Stimulated activated memory B cell treated with anti-CD40 and anti-IgM and Interleukin-4, amounts not matched to agents 10 μg/mL and 1 μg/mL and 100 μg/mL, for 72 hours (primary cell): ENCODE measurements around the gene MFSD6.
"Not testable (repeated sequence)": the region's sequence is repeated elsewhere in the genome, so short reads cannot be mapped to it uniquely, and the experiment has no call there.

Experiments
- ATAC-seq: fragments of 150-1000 bp; cut with Tn5 transposase; 2 replicates; pipeline ENCODE4 v1.10.0; 2021
- H3K27ac Mint-ChIP-seq: one replicate; pipeline ENCODE4 v1.8.0; 2022; ENCODE audit warnings: mild to moderate bottlenecking, mixed read lengths
- H3K27me3 Mint-ChIP-seq: one replicate; pipeline ENCODE4 v1.8.0; 2022; ENCODE audit warnings: mixed read lengths
- H3K36me3 Mint-ChIP-seq: one replicate; pipeline ENCODE4 v1.8.0; 2022; ENCODE audit warnings: mixed read lengths
- H3K4me1 Mint-ChIP-seq: one replicate; pipeline ENCODE4 v1.8.0; 2022; ENCODE audit warnings: mixed read lengths
- H3K4me3 Mint-ChIP-seq: one replicate; pipeline ENCODE4 v1.8.0; 2022; ENCODE audit warnings: mild to moderate bottlenecking, moderate library complexity, mixed read lengths
- H3K9me3 Mint-ChIP-seq: one replicate; pipeline ENCODE4 v1.8.0; 2022; ENCODE audit warnings: mixed read lengths

MFSD6 gene

DNA sequence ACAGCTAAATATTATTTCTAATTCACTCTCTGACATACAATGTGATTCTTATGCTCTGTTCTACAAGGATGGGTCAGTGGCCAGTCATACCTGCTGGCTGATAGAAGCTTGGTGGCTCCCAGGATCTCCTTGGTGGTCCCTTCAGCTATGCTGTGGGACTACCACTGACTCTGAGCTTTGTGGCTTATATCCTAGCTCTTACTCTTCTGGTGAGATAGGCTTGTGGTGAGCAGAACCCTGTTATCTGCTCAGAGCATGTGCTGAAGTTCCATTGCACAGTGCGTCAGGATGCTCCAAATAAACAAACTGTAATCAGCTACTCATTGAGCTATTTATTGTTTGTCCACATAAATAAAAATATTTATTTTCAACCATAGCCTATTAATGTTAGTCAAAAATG, 51.7 kb downstream of the MFSD6 start:
- H3K27ac Mint-ChIP-seq: no peak overlapping the region
- no peaks in the 10 kb centered on the region for H3K9me3 Mint-ChIP-seq
- no peak for ATAC-seq
- H3K4me1 Mint-ChIP-seq: peaks cover 67% of the 10 kb centered on the region
- no peak overlapping the region for H3K4me3 Mint-ChIP-seq
- no peaks in the 10 kb centered on the region for H3K27me3 Mint-ChIP-seq
- peaks cover 46% of the 10 kb centered on the region for H3K36me3 Mint-ChIP-seq

DNA sequence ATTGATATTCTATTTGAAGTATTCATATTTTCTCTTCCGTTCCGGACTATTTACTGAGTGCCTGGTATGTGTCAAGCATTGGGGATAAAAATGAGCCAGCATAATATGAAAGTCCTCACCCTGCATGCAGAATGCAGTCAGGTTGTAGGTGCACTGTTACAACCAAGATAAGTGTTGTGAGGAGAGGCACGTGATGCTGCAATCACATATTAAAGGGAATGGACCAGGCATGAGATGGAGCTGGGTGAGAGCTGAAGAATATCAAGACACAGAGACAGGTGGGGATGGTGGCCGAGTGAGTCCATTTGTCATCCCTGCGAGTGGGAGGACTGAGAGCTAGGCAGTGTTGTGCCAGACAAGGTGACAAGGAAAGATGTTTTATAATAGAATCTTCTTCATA, 52.3 kb downstream of the MFSD6 start:
- Mint-ChIP-seq H3K27me3 (no peaks in the 10 kb centered on the region), H3K4me3 (no peak overlapping the region), H3K27ac (no peak overlapping the region), H3K36me3 (peaks cover 42% of the 10 kb centered on the region), H3K4me1 (peaks cover 69% of the 10 kb centered on the region), H3K9me3 (no peaks in the 10 kb centered on the region)
- no peak for ATAC-seq

DNA sequence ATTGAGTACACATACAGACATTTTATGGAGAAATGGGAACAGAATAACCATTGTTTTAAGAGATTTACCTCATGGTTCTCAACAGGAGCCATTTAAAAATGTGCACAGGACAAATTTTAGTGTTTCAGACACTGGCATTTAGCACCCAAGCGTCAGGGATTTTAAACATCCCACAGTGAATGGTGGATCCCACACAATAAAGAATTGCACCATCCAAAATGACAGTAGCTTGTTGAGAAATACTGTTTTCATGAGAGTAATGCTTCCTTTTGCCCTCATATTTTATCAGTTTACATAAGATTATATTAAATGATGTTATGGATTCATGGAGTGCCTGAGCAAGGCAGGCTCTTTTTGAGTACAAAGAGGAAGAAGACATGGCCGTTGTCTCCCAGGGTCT, 54.0 kb downstream of the MFSD6 start:
- no peaks in the 10 kb centered on the region for H3K27me3 Mint-ChIP-seq
- H3K9me3 Mint-ChIP-seq: no peaks in the 10 kb centered on the region
- H3K27ac Mint-ChIP-seq: no peak overlapping the region
- H3K4me1 Mint-ChIP-seq: peaks cover 70% of the 10 kb centered on the region
- H3K4me3 Mint-ChIP-seq: no peak overlapping the region
- H3K36me3 Mint-ChIP-seq: peaks cover 33% of the 10 kb centered on the region
- ATAC-seq: no peak

DNA sequence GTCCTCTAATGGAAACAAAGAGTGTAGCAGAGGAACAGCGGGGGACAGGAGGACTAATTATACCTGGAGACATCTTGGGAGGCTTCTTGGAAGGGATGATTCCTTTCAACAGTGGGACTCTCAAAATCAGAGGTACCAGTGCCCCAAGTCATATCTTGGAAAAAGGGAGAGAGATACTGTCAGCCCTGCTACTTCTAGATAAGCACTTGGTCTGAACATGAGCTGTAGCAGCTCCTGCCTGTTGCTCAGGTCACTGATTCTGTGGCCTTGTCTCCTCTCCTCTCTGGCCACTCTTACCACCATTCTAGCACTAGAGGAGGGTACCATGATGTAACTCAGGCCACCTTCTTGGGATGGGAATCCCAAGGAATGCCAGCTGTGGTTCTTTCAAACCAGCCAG, 54.5 kb downstream of the MFSD6 start:
- ATAC-seq: no peak
- Mint-ChIP-seq H3K9me3 (no peaks in the 10 kb centered on the region), H3K27me3 (no peaks in the 10 kb centered on the region), H3K27ac (no peak overlapping the region), H3K4me3 (no peak overlapping the region), H3K4me1 (peaks cover 70% of the 10 kb centered on the region), H3K36me3 (peaks cover 29% of the 10 kb centered on the region)

DNA sequence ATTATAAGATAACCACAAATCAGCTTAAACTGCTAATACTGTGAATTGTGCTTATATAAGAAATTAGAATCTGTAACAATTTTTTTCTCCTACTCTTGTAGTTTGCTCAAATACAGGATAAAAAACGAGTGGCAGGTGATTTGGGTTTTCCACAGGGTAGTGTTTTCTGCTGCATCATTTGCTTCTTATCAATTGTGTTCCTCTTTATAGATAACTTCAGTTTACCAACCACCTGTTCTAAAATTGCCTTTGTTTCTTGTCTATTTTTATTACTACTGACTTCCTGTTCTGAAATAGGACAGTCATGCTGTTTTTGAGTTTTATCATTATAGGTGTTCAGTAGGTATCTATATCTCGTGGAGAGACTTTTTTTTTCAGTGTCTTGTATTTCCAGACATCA, 56.9 kb downstream of the MFSD6 start:
- ATAC-seq: no peak
- H3K4me3 Mint-ChIP-seq: peak overlapping the region; percentile 52
- peaks cover 68% of the 10 kb centered on the region for H3K4me1 Mint-ChIP-seq
- H3K27me3 Mint-ChIP-seq: no peaks in the 10 kb centered on the region
- peak overlapping the region; percentile 81 for H3K27ac Mint-ChIP-seq
- no peaks in the 10 kb centered on the region for H3K9me3 Mint-ChIP-seq
- H3K36me3 Mint-ChIP-seq: peaks cover 20% of the 10 kb centered on the region

DNA sequence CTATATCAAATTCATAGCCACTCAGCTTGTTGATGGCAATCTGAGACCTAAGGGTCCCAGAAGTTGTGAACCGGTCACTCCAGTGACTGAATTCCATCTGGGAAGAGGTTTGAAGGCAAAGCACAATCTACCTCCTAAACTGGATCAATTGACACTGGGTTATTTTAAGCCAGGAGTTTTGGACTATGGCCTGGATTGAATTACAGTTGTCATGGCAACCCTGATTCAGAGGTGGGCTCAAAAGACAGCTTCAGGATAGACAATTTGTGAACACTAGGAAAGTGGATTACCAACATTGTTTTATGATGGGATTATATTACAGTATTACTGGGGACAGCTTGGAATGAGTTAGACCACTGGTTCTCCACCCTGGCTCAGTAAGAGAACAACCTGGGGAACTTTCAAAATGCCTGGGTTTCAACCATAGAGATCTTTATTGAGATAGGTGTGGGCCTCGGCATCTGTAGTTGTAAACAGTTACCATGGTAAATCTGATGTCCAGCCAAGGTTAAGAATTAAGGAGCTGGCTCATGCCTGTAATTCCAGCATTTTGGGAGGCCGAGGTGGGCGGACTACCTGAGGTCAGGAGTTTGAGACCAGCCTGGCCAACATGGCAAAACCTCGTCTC, 58.8 kb downstream of the MFSD6 start:
- Mint-ChIP-seq H3K9me3 (no peaks in the 10 kb centered on the region), H3K4me1 (peaks cover 56% of the 10 kb centered on the region), H3K27ac (no peak overlapping the region), H3K27me3 (no peaks in the 10 kb centered on the region), H3K36me3 (peaks cover 15% of the 10 kb centered on the region), H3K4me3 (no peak overlapping the region)
- ATAC-seq: no peak

DNA sequence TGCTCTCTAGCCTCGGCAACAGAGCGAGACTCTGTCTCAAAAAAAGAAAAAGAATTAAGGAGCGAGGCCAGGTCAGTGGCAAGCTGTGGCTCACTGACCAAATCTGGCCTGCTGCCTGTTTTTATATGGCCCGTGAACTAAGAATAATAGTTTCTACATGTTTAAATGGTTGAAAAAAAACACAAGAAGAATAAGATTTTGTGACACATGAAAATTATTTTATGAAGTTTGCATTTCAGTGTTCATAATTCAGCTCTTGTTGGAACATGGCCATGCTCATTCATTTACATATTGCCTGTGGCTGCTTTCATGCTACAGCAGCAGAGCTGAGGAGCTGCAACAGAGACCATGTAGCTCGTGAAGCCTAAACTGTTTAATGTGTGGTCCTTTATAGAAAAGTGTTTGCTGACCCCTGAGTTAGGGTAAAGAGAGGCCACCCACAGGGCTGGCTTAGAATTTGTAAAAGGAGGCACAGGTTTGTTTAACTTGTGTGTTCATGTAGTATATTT, 59.5 kb downstream of the MFSD6 start:
- Mint-ChIP-seq H3K4me3 (no peak overlapping the region), H3K36me3 (peaks cover 18% of the 10 kb centered on the region), H3K9me3 (peaks cover 2% of the 10 kb centered on the region), H3K27ac (peak overlapping the region; percentile 73), H3K4me1 (peaks cover 53% of the 10 kb centered on the region), H3K27me3 (no peaks in the 10 kb centered on the region)
- no peak for ATAC-seq

DNA sequence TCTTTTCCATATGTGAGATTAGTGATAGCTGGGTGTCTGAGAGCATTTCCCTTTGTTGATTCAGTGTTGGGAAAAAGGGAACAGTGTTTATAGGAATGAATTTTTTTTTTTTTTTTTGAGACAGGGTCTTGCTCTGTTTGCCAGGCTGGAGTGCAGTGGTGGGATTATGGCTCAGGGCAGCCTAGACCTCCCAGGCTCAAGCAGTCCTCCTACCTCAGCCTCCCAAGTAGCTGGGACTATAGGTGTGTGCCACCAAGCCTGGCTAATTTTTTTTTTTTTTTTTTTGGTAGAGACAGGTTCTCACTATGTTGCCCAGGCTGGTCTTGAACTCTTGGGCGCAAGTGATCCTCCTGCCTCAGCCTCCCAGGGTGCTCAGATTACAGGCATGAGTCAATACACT, 60.2 kb downstream of the MFSD6 start:
- not testable (repeated sequence) for H3K9me3 Mint-ChIP-seq, ATAC-seq, H3K27me3 Mint-ChIP-seq, H3K4me3 Mint-ChIP-seq
- Mint-ChIP-seq H3K4me1 (peaks cover 46% of the 10 kb centered on the region), H3K36me3 (peaks cover 20% of the 10 kb centered on the region), H3K27ac (peak overlapping the region; percentile 73)

DNA sequence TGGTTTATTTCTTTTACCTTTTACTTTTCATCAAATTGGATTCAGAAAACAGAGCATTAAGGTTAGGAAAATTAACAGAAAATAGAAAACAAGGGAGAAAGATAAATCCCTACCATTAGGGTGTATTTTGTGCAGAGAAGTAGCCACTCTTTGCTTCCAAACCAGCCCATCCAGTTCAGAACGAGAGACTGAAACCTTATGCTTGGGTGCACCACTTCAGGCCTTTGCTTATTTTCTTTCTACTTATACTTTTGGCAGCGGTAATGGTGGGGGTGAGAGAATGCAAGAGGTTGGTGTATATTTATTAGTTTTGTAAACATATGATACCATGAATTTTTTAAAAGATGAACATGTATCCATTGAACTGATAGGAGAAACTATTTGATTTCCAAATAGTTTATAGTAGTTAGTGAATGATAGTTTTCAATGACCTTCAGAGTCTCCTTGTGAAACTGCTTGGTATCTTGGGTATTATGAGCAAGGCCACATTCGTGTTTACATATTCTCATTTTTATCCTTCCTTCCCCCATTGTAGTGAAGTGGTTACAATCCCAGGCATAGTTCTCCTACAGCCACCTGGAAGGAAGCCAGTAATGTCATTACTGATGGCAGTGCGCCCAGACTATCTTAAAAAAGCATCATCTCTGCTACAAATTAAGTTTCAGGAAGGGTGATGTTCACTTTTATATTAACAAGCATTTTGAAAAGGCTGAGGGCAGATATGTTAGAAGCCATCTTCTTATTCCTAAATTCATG, 60.8 kb downstream of the MFSD6 start:
- no peaks in the 10 kb centered on the region for H3K27me3 Mint-ChIP-seq
- peaks cover 2% of the 10 kb centered on the region for H3K9me3 Mint-ChIP-seq
- ATAC-seq: no peak
- H3K4me3 Mint-ChIP-seq: no peak overlapping the region
- H3K4me1 Mint-ChIP-seq: peaks cover 44% of the 10 kb centered on the region
- H3K36me3 Mint-ChIP-seq: peaks cover 27% of the 10 kb centered on the region
- H3K27ac Mint-ChIP-seq: peak overlapping the region; percentile 73

DNA sequence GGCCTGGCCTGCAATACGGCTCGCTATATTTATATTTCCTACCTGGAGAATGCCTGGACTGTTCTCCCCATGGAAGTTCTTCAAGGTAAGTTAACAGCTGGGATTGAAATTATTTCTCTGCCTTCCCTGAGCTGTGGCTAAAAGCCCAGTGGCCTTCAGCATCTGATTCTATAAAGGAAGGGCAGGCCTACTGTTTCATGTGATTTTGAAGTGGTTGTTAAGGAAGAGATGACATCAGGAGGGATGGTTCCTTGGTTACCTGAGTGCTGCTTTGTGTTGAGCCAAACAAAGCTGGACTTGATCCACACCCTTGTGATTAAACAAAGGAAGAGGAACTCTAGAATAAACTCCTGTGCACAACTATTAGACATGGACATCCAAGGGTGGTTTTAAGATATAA, 61.6 kb downstream of the MFSD6 start:
- ATAC-seq: no peak
- peaks cover 36% of the 10 kb centered on the region for H3K4me1 Mint-ChIP-seq
- H3K4me3 Mint-ChIP-seq: no peak overlapping the region

DNA sequence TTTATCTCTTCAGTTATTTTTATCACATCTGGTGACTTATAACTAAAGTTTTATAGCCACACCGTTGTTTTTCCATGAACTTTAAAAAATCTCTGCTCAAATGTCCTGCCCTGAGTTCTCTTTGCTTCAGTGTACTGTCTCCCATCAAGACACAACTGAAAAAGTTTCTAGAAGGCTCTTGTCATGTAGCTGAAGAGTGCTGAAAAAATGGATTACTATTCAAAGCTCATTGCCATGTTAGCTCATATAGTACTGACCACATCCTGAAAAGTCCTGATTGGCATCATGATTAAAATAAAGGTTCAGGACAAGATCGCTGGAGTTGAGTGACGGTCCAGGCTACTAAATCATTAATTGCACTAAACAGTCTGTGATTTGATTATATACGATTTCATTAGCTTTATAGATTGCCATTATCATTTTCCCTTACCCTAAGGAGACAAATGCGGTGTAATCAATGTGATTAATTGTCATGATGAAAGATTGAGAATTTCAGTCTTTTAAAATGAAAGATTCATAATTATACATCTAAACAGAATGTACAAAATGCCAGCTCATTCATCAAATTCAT, 62.2 kb downstream of the MFSD6 start:
- H3K4me1 Mint-ChIP-seq: peaks cover 30% of the 10 kb centered on the region
- no peaks in the 10 kb centered on the region for H3K27me3 Mint-ChIP-seq
- peaks cover 2% of the 10 kb centered on the region for H3K9me3 Mint-ChIP-seq
- H3K27ac Mint-ChIP-seq: no peak overlapping the region
- no peak overlapping the region for H3K4me3 Mint-ChIP-seq
- ATAC-seq: no peak
- H3K36me3 Mint-ChIP-seq: peaks cover 28% of the 10 kb centered on the region

More for the DNA sequence above, 61.6 kb downstream of the MFSD6 start:
- H3K36me3 Mint-ChIP-seq: peaks cover 28% of the 10 kb centered on the region
- peaks cover 2% of the 10 kb centered on the region for H3K9me3 Mint-ChIP-seq
- no peaks in the 10 kb centered on the region for H3K27me3 Mint-ChIP-seq
- no peak overlapping the region for H3K27ac Mint-ChIP-seq

DNA sequence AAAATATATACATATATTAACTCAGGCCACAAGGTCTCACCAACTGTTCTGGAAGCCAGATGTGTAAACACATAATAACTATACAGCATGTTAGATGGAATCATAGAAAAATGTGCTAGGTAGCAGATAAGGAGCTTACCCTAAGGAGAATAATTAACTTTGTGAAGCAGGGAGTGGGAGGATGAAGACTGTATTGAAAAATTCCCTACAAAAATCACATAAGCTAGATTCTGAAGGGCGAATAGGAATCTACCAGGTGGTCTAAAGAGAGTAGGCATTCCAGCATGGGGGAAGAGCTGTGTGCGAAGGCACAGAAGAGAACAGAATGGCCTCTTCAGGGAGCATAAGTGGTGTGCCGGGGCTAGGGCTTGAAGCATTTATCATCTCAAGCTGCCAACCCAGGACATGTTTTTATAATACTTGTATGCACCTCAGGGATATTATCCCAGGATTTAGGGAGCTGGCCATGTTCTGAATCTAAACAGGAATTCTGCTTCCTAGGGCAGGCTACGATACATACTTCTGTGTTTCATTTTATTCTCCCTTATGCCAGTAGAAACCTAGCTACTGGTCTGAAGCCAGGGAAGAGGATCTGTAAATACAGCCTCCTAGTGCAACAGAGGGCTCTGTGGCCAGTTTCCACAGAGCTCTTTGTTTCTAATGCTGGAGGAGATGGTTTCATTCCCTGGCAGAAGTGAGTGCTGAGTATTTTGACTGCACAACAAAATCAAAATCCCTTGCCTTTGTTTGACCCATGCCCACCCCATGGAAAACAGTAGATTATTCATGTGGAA, 69.7 kb downstream of the MFSD6 start:
- no peaks in the 10 kb centered on the region for H3K27me3 Mint-ChIP-seq
- H3K36me3 Mint-ChIP-seq: peaks cover 33% of the 10 kb centered on the region
- H3K27ac Mint-ChIP-seq: no peak overlapping the region
- ATAC-seq: no peak
- H3K4me1 Mint-ChIP-seq: no peaks in the 10 kb centered on the region
- no peaks in the 10 kb centered on the region for H3K9me3 Mint-ChIP-seq
- no peak overlapping the region for H3K4me3 Mint-ChIP-seq

DNA sequence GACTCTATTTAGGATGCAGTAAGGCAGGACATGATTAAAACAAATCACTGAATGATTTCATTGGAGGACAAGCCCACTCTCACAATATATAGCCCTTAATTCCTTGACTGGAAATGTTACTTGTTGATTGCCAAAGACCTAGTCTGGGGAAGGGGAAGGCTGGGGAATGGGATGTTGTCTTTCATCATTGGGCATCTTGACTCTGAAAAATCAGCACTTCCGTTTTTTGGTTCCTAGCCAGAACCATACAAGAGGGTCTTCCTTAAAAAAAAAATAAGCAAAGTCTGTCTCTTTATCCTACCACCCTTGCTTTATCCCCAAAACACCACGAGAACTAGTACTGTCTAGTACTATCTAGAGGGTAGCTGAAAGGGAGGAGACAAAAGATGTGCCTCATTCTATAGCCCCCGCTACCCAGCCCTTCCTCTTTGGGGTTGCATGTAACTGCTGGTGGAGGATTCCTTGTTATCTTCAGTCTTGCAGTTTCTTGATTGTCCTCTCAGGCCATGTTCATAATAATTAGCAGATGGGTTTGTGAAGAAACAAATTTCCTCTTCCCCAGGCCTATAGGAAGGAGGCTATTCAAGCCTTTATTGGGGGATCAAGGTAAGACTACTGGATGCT, 70.5 kb downstream of the MFSD6 start:
- Mint-ChIP-seq H3K27ac (no peak overlapping the region), H3K4me3 (no peak overlapping the region), H3K4me1 (no peaks in the 10 kb centered on the region), H3K9me3 (no peaks in the 10 kb centered on the region), H3K27me3 (no peaks in the 10 kb centered on the region), H3K36me3 (peaks cover 25% of the 10 kb centered on the region)
- no peak for ATAC-seq

DNA sequence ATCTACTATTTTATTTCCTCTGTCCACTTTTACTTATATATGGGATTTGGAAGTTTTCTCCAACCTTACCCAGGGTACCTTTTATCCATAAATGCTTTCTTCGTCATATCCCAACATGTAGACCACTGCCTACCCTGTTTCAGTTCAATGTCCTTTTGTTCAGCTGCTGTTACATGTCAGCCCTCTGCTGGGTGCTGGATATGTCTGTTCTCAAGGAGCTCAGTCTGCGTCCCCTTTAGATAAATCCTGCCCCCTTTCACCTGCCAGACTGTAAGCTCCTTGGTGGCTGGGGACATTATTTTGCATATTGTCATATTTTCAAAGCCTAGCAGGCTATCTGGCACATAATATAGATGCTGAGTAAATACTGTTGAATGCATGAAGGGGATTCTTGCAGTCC, 73.2 kb downstream of the MFSD6 start:
- no peak for ATAC-seq
- H3K9me3 Mint-ChIP-seq: no peaks in the 10 kb centered on the region
- H3K36me3 Mint-ChIP-seq: peaks cover 26% of the 10 kb centered on the region
- H3K4me1 Mint-ChIP-seq: no peaks in the 10 kb centered on the region
- H3K27ac Mint-ChIP-seq: no peak overlapping the region
- H3K27me3 Mint-ChIP-seq: no peaks in the 10 kb centered on the region
- H3K4me3 Mint-ChIP-seq: no peak overlapping the region

DNA sequence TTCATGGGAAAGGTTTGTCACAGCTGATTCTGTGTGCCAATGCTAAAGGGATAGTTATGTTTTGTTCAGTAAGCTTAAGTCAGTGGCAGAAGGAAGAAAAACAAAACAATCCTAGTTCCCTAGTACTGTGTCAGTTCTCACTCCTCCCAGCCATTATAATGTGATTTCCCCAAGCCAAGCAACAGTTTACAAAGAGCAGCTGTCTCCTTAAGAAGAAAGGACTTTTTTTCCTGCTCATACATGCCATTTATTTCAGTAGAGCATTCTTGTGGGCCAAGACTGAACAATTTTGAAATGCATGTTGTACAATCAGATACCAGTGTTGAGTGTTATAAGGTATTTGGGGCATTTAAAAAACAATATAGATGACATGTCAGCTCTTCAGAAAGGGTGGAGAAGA, 74.3 kb downstream of the MFSD6 start:
- peaks cover 34% of the 10 kb centered on the region for H3K36me3 Mint-ChIP-seq
- H3K27ac Mint-ChIP-seq: peak overlapping the region; percentile 16
- no peaks in the 10 kb centered on the region for H3K4me1 Mint-ChIP-seq
- H3K27me3 Mint-ChIP-seq: no peaks in the 10 kb centered on the region
- H3K9me3 Mint-ChIP-seq: no peaks in the 10 kb centered on the region
- ATAC-seq: no peak
- H3K4me3 Mint-ChIP-seq: no peak overlapping the region
